HK-2 (cell line): Measurements from ENCODE around the gene RABEP2.
"Not testable (repeated sequence)": the region's sequence is repeated elsewhere in the genome, so short reads cannot be mapped to it uniquely, and the experiment has no call there.

ENCODE experiments used
- DNase-seq: peaks from one replicate; pipeline ENCODE4 v3.0.0-alpha.2; 2018; ENCODE audit not compliant: unreplicated experiment

The RABEP2 gene

DNA sequence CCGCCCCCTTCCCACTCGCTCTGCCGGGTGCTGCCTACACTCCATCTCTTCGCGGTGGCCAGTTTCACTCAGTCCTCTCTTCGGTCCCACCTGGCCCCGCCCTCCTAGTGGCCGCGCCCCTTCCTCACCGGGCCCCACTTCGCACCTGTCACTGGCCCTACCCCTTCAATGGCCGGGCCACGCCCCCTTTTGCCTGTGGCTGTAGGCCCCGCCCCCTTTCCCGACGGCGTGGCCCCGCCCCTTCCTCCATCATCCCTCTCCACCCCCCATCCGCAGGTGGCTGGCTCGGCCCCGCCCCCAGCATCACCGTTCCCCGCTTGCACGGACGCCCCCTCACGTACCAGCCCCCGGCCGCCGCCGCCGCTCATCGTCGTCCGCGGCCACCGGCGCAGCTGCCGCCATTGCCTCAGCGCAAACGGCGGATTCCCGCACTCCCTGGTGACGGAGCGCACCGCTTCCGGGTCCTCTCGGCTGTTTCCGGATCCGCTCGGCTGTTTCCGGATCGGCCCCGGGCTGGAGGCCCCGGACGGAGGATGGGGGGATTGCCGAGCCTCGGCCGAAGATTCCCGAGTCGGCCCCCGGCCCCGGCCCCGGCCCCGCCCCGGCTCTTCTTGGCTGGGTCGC, at the start of gene RABEP2:
Gene RABEP2, minus strand, starts transcription at position 477 of the 624 bp plus-strand sequence. Its CDS starts 75 bp downstream, at position 402.
- peak; percentile 90 for DNase-seq

DNA sequence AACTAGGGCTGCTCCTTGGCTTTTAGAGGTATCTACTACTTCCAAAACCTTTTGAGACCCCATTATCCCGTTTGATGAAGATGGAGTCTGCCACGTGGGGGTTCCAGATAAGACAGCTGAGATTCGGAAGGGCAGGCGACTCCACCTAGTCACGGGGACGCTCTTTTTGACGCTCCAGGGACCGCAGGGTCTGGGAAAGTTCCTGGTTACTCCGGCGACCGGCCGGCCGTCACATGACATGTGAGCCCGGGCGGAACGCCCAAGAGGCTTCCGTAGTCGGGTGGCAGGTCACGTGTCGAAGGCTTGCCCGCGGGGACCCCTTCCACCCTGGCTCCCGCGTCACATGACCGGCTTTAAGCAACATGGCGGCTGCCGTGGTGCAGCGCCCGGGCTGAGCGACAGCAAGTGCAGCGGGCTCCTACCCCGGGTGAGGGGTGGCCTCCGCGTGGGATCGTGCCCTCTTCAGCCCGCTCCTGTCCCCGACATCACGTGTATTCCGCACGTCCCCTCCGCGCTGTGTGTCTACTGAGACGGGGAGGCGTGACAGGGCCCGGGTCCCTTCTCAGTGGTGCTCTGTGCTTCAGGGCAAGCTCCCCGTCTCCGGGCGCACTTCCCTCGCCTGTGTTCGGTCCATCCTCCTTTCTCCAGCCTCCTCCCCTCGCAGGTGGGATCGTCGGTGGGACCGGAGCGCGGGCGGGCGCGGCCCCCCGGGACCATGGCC, 49.6 kb upstream of the RABEP2 start, which contains the start of gene SPNS1:
Gene SPNS1, plus strand, starts transcription at position 342 of the 721 bp plus-strand sequence. Its CDS starts 374 bp downstream, at position 716.
- peak; percentile 93 for DNase-seq

DNA sequence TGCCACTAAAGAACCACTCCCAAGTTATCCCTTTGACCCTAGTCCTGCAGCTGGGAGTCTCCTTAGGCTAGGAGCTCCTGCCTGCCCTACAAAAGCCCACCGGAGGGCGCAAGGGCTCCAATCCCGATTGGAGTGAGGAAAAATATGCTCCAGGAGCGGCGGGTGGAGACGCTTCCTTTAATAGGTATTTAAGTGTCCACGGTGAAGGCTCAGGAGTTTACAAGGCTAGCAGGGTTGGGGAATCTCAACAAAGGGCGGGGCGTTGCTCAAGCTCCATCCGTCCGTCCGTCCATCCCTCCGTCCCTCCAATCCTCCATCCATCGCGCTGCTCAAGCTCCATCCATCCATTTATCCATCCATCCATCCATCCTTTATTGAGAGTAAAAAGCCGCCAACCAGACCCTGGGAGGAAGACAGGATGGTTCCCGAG, 49.0 kb upstream of the RABEP2 start:
- peak; percentile 51 for DNase-seq

DNA sequence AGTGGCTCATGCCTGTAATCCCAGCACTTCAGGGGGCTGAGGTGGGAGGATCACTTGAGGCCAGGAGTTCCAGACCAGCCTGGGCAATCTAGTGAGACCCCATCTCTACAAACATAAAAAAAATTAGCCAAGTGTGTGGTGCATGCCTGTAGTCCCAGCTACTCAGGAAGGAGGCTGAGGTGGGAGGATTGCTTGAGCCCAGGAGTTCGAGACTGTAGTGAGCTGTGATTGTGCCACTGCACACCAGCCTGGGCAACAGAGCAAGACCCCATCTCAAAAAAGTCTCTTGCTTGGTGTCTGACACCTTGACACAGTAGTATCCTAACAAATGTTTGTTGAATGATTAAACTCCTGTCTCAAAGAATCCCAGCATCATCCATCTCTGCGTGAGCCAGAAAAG, 44.7 kb upstream of the RABEP2 start:
- not testable (repeated sequence) for DNase-seq

GRCh38 chr16:28967156-28967555, 42.1 kb upstream of the RABEP2 start:
- no peak for DNase-seq

DNA sequence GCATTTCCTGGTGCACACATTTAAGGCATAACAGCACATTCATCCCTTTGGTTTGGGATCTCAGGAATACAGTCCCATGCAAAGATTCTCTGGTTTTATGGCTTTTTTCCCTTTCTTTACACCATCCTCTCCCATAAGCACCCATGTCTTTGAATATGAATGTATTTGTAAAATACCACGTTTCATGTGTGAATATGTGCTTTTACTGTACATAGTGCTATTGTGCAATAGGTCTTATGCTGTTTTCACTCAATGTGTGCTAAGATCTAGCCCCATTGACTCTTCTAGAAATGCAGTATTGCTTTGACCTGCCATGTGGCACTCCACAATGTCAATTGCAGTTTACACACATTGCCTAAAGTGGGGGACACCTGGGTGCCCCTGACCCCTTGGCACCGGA, 39.5 kb upstream of the RABEP2 start:
- no peak for DNase-seq

DNA sequence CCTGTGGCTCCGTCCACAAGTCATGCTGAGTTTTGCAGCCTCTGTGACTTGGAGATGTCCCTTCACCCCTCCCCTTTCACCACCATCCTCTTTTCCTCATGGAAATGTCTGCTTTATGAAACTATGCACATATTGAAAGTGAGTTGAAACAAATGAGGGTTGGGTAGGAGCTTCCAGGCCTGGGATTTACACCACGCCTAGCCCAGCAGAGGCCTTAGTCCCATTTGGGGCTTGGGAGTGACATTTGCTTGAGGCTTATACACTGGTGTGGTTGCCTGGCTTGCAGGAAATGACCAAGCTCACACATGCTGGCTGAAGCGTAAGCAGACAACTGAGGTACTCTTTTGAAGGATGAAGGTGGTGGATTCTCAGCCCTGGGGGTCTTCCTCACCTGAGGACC, 39.0 kb upstream of the RABEP2 start:
- no peak for DNase-seq

GRCh38 chr16:28958836-28959235, 33.8 kb upstream of the RABEP2 start:
- no peak for DNase-seq

GRCh38 chr16:28958216-28958615, 33.2 kb upstream of the RABEP2 start:
- DNase-seq = no peak

GRCh38 chr16:28951410-28951943, 26.4 kb upstream of the RABEP2 start:
- DNase-seq = peak; percentile 4

DNA sequence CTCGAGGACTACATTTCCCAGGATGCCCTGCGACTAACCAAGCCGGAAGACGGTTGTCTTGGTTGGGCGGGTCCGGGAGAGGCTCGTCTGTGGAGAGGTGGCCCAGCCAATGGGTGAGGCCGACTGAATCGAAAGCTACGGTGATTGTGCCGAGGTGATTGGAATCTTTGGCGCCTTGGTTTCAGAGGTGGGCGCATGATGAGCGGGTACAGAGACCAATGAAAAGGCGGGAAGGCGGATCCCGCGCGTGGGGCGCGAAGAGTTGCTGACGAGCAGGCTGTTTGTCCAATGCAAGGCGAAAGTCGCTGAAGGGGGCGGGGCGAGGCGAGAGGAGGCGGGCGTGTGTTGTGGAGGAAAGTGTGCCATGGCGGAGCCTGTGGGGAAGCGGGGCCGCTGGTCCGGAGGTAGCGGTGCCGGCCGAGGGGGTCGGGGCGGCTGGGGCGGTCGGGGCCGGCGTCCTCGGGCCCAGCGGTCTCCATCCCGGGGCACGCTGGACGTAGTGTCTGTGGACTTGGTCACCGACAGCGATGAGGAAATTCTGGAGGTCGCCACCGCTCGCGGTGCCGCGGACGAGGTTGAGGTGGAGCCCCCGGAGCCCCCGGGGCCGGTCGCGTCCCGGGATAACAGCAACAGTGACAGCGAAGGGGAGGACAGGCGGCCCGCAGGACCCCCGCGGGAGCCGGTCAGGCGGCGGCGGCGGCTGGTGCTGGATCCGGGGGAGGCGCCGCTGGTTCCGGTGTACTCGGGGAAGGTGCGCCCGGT, 25.8 kb upstream of the RABEP2 start, which contains the start of gene NFATC2IP:
Gene NFATC2IP, plus strand, starts transcription at position 290 of the 762 bp plus-strand sequence. Its CDS starts 75 bp downstream, at position 365.
- DNase-seq = peak; percentile 97

- DNase-seq = no peak
Measured at GRCh38 chr16:28946681-28947080, 21.6 kb upstream of the RABEP2 start.

- no peak for DNase-seq
Measured at GRCh38 chr16:28943281-28943680, 18.2 kb upstream of the RABEP2 start.

- DNase-seq = not testable (repeated sequence)
Measured at GRCh38 chr16:28939825-28940224, 14.8 kb upstream of the RABEP2 start.

GRCh38 chr16:28938721-28939120, 13.7 kb upstream of the RABEP2 start:
- no peak for DNase-seq

GRCh38 chr16:28937222-28937876, 12.3 kb upstream of the RABEP2 start:
- no peak for DNase-seq

GRCh38 chr16:28936784-28937155, 11.7 kb upstream of the RABEP2 start:
- no peak for DNase-seq

GRCh38 chr16:28935924-28936783, 11.1 kb upstream of the RABEP2 start:
- no peak for DNase-seq

DNA sequence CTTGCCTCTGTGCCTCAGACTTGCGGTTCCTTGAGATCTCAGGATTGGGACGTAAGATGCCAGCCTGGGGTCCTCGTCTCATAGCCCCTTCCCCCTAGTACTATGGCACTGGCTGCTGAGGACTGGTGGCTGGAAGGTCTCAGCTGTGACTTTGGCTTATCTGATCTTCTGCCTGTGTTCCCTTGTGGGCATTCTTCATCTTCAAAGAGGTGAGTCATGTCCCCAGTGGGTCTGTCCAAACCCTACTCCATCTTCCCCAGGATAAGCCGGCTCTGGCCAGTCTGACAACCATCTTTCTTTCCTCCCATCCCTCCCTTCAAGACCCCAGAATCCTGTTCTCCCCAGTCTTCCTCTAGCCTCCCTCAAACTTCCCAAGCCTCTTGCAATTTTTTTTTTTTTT, 10.3 kb upstream of the RABEP2 start:
- no peak for DNase-seq

DNA sequence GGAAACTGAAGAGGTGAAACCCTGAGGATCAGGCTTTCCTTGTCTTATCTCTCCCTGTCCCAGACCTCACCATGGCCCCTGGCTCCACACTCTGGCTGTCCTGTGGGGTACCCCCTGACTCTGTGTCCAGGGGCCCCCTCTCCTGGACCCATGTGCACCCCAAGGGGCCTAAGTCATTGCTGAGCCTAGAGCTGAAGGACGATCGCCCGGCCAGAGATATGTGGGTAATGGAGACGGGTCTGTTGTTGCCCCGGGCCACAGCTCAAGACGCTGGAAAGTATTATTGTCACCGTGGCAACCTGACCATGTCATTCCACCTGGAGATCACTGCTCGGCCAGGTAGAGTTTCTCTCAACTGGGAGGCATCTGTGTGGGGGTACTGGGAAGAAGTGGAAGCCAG, 8.1 kb upstream of the RABEP2 start:
- DNase-seq = no peak
